ENCODE results near the gene ACAD10. TPM values are rescaled to one million over a fixed set of nuclear protein-coding genes. Genes with fewer than 3 reads are reported as not detected.

Gene ACAD10
- total RNA-seq, 2 experiments from 2014 or later, result 15.0 to 35.3 TPM

DNA sequence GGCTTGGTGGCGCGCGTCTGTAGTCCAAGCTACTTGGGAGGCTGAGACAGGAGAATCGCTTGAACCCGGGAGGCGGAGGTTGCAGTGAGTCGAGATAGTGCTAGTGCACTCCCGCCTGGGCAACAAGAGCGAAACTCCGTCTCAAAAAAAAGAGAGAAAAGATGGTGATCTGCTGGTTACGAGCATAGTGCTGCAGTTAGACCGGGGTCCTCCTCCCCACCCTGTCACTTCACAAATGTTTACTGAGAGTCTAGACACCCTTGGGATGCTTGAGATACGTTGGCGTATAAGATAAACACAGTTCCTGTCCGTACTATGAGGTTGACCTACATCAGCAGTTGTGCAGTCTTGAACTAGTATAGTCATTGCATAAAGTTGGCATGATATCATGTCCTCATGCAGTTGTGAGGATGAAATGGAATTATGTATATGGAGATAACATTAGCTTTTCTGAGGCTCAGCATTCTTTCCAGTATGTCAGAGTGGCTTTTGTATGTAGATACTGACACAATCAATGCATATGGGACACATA lies 787 bp downstream of the ACAD10 start:
- Histone ChIP-seq H2AFZ (ENCODE audit: low read length) (peak overlapping the region; percentile 75; the same call in 1 of the 2 replicates), H4K20me1 (ENCODE audit: insufficient read depth, low read length) (peaks cover 11% of the 10 kb centered on the region; the same call in 1 of the 2 replicates), H3K4me2 (ENCODE audit: low read length) (peak overlapping the region; percentile 92), H3K9me3 (ENCODE audit: low read length) (no peaks in the 10 kb centered on the region), H3K4me3 (ENCODE audit: low read depth, low read length, poor library complexity, severe bottlenecking) (peak overlapping the region; percentile 79), H3K36me3 (ENCODE audit: insufficient read depth, low read length) (peaks cover 18% of the 10 kb centered on the region), H3K4me1 (ENCODE audit: insufficient read depth, low read length, poor library complexity, severe bottlenecking) (peaks cover 24% of the 10 kb centered on the region), H3K9me2 (ENCODE audit: insufficient read depth, low read length) (no peaks in the 10 kb centered on the region), H3K79me2 (ENCODE audit: insufficient read depth, low read depth, low read length) (peaks cover 34% of the 10 kb centered on the region), H3K27ac (ENCODE audit: low read depth, low read length, poor library complexity, severe bottlenecking) (peak overlapping the region; percentile 63)
- BruUV-seq (replicated peaks), result no TSS peak
- POLR2A ChIA-PET, result interaction anchor here (0.5 to 1.4 kb wide), 3 partner anchors 8 to 103 kb away, joined by 3 to 5 read pairs (median 3); no protein-coding TSS in a partner anchor
- CTCF ChIA-PET (ENCODE audit: unreplicated experiment), result no interaction called here
- intact Hi-C loops (cut with micrococcal nuclease; ENCODE audit: unreplicated experiment), result loop anchor here (1.0 to 10.0 kb wide), 6 partner anchors 44 to 282 kb away; partner anchors contain the start of gene SH2B3
- TF ChIP-seq, protein P1, sequence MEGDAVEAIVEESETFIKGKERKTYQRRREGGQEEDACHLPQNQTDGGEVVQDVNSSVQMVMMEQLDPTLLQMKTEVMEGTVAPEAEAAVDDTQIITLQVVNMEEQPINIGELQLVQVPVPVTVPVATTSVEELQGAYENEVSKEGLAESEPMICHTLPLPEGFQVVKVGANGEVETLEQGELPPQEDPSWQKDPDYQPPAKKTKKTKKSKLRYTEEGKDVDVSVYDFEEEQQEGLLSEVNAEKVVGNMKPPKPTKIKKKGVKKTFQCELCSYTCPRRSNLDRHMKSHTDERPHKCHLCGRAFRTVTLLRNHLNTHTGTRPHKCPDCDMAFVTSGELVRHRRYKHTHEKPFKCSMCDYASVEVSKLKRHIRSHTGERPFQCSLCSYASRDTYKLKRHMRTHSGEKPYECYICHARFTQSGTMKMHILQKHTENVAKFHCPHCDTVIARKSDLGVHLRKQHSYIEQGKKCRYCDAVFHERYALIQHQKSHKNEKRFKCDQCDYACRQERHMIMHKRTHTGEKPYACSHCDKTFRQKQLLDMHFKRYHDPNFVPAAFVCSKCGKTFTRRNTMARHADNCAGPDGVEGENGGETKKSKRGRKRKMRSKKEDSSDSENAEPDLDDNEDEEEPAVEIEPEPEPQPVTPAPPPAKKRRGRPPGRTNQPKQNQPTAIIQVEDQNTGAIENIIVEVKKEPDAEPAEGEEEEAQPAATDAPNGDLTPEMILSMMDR (conservative IDR thresholded peaks at IDR 0.05; ENCODE audit: low read length), result no peak
- no peak for TF ChIP-seq EZH2phosphoT487 (IDR thresholded peaks at IDR 0.05; ENCODE audit: borderline replicate concordance, low read depth, low read length)
- peak; percentile 11 for DNase-seq (ENCODE audit: low spot score)

DNA sequence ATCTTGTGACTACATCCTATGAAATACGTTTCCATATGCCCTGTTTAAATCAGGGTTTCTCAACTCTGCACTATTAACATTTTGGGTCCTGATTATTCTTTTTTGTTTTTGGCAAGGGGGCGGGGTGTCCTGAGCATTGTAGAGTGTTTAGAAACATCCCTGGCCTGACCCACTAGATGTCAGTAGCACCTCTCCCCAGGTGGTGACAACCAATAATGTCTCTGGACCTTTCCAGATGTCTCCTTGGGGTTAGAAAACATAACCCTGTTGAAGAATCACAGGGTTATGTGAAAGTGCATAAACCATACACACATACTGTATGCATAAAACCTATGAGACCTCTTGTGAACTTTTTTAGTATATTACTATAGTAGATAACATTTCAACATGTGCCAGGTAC lies 1.4 kb downstream of the ACAD10 start:
- Histone ChIP-seq H3K9me2 (ENCODE audit: insufficient read depth, low read length) (no peaks in the 10 kb centered on the region), H3K79me2 (ENCODE audit: insufficient read depth, low read depth, low read length) (peaks cover 34% of the 10 kb centered on the region), H3K27ac (ENCODE audit: low read depth, low read length, poor library complexity, severe bottlenecking) (no peak overlapping the region), H3K4me3 (ENCODE audit: low read depth, low read length, poor library complexity, severe bottlenecking) (peak overlapping the region; percentile 79), H3K4me1 (ENCODE audit: insufficient read depth, low read length, poor library complexity, severe bottlenecking) (peaks cover 24% of the 10 kb centered on the region), H2AFZ (ENCODE audit: low read length) (0 out of 2 replicates have a peak overlapping the region, but pooled peaks have one; percentile 75), H3K9me3 (ENCODE audit: low read length) (no peaks in the 10 kb centered on the region), H3K36me3 (ENCODE audit: insufficient read depth, low read length) (peaks cover 12% of the 10 kb centered on the region), H4K20me1 (ENCODE audit: insufficient read depth, low read length) (peaks cover 11% of the 10 kb centered on the region; the same call in 1 of the 2 replicates), H3K4me2 (ENCODE audit: low read length) (peak overlapping the region; percentile 92)
- DNase-seq (ENCODE audit: low spot score), result peak; percentile 77
- no TSS peak for BruUV-seq (replicated peaks)
- ChIA-PET CTCF (ENCODE audit: unreplicated experiment) (no interaction called here), POLR2A (no interaction called here)
- intact Hi-C loops (cut with micrococcal nuclease; ENCODE audit: unreplicated experiment), result loop anchor here (1.0 to 10.0 kb wide), 5 partner anchors 43 to 282 kb away; partner anchors contain the start of gene SH2B3
- no peak for TF ChIP-seq EZH2phosphoT487 (IDR thresholded peaks at IDR 0.05; ENCODE audit: borderline replicate concordance, low read depth, low read length)
- TF ChIP-seq, protein P1 (conservative IDR thresholded peaks at IDR 0.05; ENCODE audit: low read length), result peak; percentile 91

DNA sequence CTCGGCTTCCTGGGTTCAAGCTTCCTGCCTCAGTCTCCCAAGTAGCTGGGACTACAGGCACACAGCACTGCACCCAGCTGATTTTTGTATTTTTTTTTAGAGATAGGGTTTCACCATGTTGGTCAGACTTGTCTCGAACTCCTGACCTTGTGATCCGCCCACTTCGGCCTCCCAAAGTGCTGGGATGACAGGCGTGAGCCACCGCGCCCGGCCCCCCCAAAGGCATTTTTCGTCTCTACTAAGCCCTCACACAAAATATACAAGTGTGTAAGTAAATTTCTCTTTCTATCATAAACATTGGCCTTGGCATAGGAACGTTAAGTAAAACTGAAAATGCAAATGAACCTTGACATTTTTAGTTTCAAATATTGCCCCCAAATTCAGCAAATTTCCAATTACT lies 2.1 kb downstream of the ACAD10 start:
- no peak for DNase-seq (ENCODE audit: low spot score)
- H3K27ac ChIP-seq (ENCODE audit: low read depth, low read length, poor library complexity, severe bottlenecking), result no peak overlapping the region
- TF ChIP-seq, protein P1 (conservative IDR thresholded peaks at IDR 0.05; ENCODE audit: low read length), result no peak
- no peak for TF ChIP-seq EZH2phosphoT487 (IDR thresholded peaks at IDR 0.05; ENCODE audit: borderline replicate concordance, low read depth, low read length)
- no peak overlapping the region for H2AFZ ChIP-seq (ENCODE audit: low read length)
- peaks cover 34% of the 10 kb centered on the region for H3K79me2 ChIP-seq (ENCODE audit: insufficient read depth, low read depth, low read length)
- ChIA-PET POLR2A (interaction anchor here (0.6 kb wide), 1 partner anchor 20 kb away, joined by 4 read pairs; no protein-coding TSS in a partner anchor), CTCF (ENCODE audit: unreplicated experiment) (no interaction called here)
- no TSS peak for BruUV-seq (replicated peaks)
- peaks cover 5% of the 10 kb centered on the region for H3K36me3 ChIP-seq (ENCODE audit: insufficient read depth, low read length)
- H3K4me3 ChIP-seq (ENCODE audit: low read depth, low read length, poor library complexity, severe bottlenecking), result no peak overlapping the region
- no peaks in the 10 kb centered on the region for H3K9me2 ChIP-seq (ENCODE audit: insufficient read depth, low read length)
- peaks cover 24% of the 10 kb centered on the region for H3K4me1 ChIP-seq (ENCODE audit: insufficient read depth, low read length, poor library complexity, severe bottlenecking)
- H3K9me3 ChIP-seq (ENCODE audit: low read length), result no peaks in the 10 kb centered on the region
- no peak overlapping the region for H3K4me2 ChIP-seq (ENCODE audit: low read length)
- peaks cover 11% of the 10 kb centered on the region; the same call in 1 of the 2 replicates for H4K20me1 ChIP-seq (ENCODE audit: insufficient read depth, low read length)
- intact Hi-C loops (cut with micrococcal nuclease; ENCODE audit: unreplicated experiment), result loop anchor here (1.0 to 10.0 kb wide), 5 partner anchors 42 to 283 kb away; partner anchors contain the start of gene SH2B3
